Measurements from ENCODE around the gene BIN2.

GRCh38 chr12:51311389-51311788, 12.6 kb downstream of the BIN2 start:
- no peak for TF ChIP-seq GATA2 (IDR thresholded peaks at IDR 0.05; ENCODE audit: low read depth, low read length)
- no peak for TF ChIP-seq GATA3 (IDR thresholded peaks at IDR 0.05; ENCODE audit: low read depth, low read length)
